ENCODE measurements around the gene GAMT.

Gene GAMT

DNA sequence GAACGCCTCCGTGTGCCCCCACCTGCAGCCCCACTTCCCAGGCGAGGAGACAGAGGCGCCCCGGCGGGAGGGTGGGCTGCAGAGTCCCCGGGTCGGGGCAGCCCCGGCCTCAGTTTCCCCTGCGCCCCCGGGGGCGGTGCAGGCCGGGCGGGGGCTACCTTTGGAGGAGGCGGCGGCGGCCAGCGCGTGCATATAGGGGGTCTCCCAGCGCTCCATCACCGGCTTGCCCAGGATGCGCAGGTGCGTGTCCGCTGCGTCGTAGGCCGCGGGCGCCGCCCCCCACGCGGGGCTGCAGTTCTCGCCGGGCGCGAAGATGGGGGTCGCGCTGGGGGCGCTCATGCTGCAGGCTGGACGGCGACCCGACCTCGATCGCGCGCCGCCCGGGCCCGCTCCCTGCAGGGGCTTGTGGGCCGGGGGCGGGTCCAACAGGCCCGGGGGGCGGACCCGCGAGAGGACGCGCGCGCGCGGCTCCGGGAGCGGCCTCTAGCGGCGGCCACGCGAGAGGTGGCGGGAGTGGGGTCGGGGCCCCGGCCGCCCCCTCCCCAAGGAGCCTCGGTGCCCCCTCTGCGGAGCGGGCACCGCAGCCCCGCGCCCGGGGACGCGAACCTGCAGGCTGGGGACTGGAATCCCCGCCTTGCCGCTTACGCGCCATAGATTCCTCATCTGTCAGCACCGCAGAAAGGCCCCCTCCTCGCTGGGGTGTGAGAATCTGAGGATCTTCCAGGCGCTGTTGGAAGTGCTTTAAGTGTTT is at the start of gene GAMT:
Gene GAMT, minus strand, starts transcription at position 405 of the 751 bp plus-strand sequence. Its CDS starts 66 bp downstream, at position 339.
- Histone ChIP-seq H3K36me3 (replicated peaks) (no peaks in the 10 kb centered on the region), H3K27ac (no peak within 1 kb of the TSS), H3K27me3 (replicated peaks) (no peaks in the 10 kb centered on the region), H3K4me3 (ENCODE audit: low read depth, low read length) (peak within 1 kb of the TSS; percentile 53)
- TF ChIP-seq, protein P1, sequence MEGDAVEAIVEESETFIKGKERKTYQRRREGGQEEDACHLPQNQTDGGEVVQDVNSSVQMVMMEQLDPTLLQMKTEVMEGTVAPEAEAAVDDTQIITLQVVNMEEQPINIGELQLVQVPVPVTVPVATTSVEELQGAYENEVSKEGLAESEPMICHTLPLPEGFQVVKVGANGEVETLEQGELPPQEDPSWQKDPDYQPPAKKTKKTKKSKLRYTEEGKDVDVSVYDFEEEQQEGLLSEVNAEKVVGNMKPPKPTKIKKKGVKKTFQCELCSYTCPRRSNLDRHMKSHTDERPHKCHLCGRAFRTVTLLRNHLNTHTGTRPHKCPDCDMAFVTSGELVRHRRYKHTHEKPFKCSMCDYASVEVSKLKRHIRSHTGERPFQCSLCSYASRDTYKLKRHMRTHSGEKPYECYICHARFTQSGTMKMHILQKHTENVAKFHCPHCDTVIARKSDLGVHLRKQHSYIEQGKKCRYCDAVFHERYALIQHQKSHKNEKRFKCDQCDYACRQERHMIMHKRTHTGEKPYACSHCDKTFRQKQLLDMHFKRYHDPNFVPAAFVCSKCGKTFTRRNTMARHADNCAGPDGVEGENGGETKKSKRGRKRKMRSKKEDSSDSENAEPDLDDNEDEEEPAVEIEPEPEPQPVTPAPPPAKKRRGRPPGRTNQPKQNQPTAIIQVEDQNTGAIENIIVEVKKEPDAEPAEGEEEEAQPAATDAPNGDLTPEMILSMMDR (IDR thresholded peaks at IDR 0.05; ENCODE audit: low read depth, low read length, missing control alignments), result peak; percentile 14
- no peak for DNase-seq
- in situ Hi-C loops (cut with HindIII; ENCODE audit: low pct_ligation_motif_present, low sequenced_read_pairs), result no loop called here

DNA sequence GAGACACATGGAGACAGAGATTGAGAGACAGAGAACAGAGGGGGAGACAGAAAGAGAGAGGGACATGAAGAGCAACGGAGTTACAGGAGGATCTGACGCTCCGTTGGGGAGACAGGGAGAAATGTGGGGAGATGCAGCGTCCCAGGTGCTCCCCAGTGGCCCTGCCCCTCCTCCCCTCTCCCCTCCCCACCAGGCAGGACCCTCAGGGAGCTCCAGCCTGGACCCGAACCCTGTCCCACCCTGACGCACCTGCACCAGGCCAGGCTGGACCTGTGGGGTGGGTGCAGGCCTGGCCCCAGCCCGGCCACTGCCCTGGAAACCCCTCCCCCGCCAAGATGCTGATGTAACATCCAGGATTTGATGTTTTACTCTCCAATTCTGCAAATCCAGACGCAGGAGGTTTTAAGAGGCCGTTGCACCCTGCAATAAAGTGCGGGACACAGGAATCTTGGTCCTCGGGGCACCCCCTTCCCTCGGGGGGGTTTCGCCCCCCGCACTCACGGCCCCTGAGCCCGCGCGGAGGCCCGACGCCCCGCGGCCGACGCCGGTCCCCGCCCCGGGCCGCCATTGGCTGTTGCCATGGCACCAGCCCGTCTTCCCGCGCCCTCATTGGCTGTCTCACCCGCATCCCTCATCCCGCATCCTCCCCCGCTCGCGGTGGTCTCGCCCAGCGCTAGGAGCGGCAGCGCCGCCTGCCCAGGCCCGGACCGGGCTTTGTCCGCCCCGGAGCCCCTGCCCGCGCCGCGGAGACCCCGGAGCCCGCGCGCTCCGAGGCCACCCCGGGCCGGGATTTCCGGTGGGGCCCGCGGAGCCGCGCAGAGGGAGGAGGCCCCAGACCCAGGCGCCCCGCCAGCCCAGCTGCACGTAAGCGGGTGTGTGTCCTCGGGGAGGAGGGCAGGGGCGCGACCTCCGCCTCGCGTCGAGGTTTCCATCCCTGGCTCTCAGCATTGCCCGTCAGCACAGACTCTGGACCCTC is 48.4 kb upstream of the GAMT start, which contains the start of gene APC2:
Gene APC2, plus strand, starts transcription at position 655 of the 976 bp plus-strand sequence. CDS start 2,881 bp downstream, outside the sequence.
- in situ Hi-C loops (cut with HindIII; ENCODE audit: low pct_ligation_motif_present, low sequenced_read_pairs), result no loop called here
- Histone ChIP-seq H3K27ac (no peak within 1 kb of the TSS), H3K36me3 (replicated peaks) (no peaks in the 10 kb centered on the region), H3K4me3 (ENCODE audit: low read depth, low read length) (no peak within 1 kb of the TSS), H3K27me3 (replicated peaks) (peaks cover 67% of the 10 kb centered on the region)
- TF ChIP-seq, protein P1 (IDR thresholded peaks at IDR 0.05; ENCODE audit: low read depth, low read length, missing control alignments), result no peak
- DNase-seq, result no peak

DNA sequence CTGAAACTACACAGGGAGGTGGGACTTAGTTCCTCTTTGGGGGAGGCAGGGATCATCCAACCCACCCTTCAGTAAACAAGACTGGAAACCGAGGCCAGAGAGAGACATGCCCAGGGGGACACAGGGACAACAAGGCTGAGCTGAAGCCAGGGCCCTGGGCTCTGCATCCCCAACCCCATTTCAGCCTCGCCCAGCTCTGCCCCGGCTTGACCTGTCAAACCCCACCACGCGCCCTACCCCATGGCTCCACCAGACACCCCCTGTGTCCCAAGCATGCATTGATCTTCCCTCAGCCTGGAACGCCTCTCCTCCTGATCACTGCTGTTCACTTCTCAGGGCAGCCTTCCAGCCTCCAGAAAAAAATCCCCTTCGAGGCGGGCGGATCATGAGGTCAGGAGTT is 46.6 kb upstream of the GAMT start:
- in situ Hi-C loops (cut with HindIII; ENCODE audit: low pct_ligation_motif_present, low sequenced_read_pairs), result no loop called here
- peaks cover 57% of the 10 kb centered on the region for H3K27me3 ChIP-seq (replicated peaks)
- TF ChIP-seq, protein P1 (IDR thresholded peaks at IDR 0.05; ENCODE audit: low read depth, low read length, missing control alignments), result no peak

DNA sequence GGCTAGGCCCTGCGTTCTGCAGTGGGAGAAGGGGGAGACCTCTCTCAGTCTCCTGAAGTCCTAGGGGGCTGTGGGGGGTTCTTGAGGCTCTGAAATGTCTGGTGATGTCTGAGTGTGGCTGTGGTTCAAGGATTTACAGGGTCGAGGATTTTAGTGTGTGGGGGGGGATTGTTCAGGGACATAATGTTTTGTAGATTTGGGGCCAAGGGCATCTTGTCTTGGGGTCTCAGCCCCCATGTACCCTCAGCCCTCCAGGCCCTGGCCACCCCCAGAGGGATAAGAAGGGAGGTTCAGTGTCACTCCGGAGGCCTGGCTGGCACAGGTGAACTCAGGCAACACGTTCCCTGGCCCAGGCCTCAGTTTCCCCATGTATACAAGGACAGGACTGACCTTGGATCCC is 46.2 kb upstream of the GAMT start:
- TF ChIP-seq, protein P1 (IDR thresholded peaks at IDR 0.05; ENCODE audit: low read depth, low read length, missing control alignments), result no peak
- no peak overlapping the region for H3K27ac ChIP-seq
- in situ Hi-C loops (cut with HindIII; ENCODE audit: low pct_ligation_motif_present, low sequenced_read_pairs), result no loop called here
- peaks cover 8% of the 10 kb centered on the region for H3K36me3 ChIP-seq (replicated peaks)
- DNase-seq, result no peak
- H3K27me3 ChIP-seq (replicated peaks), result peaks cover 53% of the 10 kb centered on the region
- H3K4me3 ChIP-seq (ENCODE audit: low read depth, low read length), result no peak overlapping the region

More for the DNA sequence above, 46.6 kb upstream of the GAMT start:
- Histone ChIP-seq H3K4me3 (ENCODE audit: low read depth, low read length) (no peak overlapping the region), H3K27ac (no peak overlapping the region), H3K36me3 (replicated peaks) (peaks cover 4% of the 10 kb centered on the region)
- DNase-seq, result no peak

DNA sequence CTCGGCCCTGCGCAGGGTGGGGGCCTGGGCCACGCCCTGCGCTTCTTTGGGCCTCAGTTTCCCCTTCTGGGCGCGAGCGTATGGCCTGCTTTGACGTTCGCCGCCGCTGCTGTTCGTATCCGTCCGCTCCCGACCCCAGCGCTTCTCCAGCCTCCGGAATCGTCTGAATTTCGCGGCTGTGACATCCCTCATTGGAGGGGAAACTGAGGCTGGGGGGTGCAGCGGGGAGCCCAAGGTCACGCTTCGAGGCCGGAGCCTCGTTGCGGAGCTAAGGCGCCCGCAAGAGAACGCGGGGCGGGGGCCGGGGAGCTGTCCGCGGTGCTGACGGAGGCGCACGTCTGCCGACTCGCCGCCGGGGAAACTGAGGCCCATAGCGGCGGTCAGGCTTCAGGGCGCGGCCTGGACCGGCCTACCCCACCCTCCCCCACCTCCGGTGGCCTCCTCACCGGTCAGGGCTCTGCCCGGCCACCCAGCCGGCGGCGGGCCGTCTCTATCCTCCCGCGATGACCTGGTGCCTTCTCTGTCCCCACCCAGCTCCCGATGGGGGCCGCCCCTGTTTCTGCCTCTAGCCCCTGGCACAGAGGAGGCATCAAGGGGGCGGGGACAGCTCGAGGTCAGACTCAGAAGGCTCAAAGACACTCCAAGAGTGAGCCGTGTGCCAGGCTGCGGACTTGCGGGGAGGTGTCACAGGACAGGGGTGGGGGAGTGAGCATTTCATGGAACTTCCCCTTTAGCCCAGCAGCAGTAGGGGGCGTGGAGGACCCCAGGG is 45.6 kb upstream of the GAMT start:
- Histone ChIP-seq H3K27me3 (replicated peaks) (peaks cover 46% of the 10 kb centered on the region), H3K27ac (no peak overlapping the region), H3K4me3 (ENCODE audit: low read depth, low read length) (no peak overlapping the region), H3K36me3 (replicated peaks) (peaks cover 14% of the 10 kb centered on the region)
- TF ChIP-seq, protein P1 (IDR thresholded peaks at IDR 0.05; ENCODE audit: low read depth, low read length, missing control alignments), result no peak
- no peak for DNase-seq
- in situ Hi-C loops (cut with HindIII; ENCODE audit: low pct_ligation_motif_present, low sequenced_read_pairs), result no loop called here

Measured in brain microvascular endothelial cell (primary cell).